ENCODE data around the gene SNCB. TPM values are rescaled to one million over a fixed set of nuclear protein-coding genes. Genes with fewer than 3 reads are reported as not detected.

SNCB gene
- total RNA-seq: not detected
- polyA plus RNA-seq: not detected
- total RNA-seq: not detected

DNA sequence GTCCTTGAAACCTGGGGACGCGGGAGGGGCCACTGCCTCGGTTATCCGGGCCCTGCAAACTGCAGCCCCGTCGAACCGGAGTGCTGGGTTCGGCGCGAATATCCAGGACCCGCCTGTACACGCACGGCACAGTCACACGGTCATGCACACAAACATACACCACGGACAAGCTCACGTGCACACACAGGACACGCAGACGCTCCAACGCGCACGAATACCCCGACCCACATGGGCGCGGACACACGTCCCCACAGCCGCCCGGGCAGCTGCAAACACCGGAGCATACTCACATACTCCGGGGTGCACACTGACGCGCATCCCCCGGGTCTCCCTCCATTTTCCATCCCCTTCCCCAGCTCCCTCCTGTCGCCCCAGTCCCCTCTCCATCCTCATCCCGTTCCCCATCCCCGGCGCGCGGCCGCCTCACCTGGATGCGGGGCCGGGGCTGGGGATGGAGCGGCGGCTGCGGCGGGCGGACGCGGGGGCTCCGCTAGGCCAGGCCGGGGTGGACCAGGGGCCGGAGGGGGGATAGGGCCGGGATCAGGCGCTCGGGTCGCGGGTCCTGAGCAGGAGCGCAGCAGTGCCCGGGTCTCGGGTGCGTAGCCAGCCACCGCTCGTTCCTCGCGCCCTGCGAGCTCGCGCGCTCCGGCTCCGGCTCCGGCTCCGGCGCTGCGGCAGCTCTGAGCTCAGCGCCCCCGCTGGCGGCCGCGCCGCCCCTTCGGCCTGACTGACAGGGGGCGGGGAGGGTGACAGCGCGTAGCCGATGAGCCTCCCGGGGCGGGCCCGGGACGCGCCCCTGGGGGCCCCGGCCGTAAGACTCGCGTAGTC, at the start of gene SNCB, which contains the start of gene EIF4E1B:
SNCB (minus strand) TSS at position 682 of the 828 bp plus-strand sequence. CDS start 880 bp downstream, outside the sequence.
EIF4E1B (plus strand) TSS at position 823 of the 828 bp plus-strand sequence. CDS start 12,113 bp downstream, outside the sequence.
- ChIA-PET POLR2A (interaction anchor here (0.6 kb wide), 1 partner anchor 1138 kb away, joined by 3 read pairs; no protein-coding TSS in a partner anchor), CTCF (no interaction called here)
- ATAC-seq: peak; percentile 83
- Mint-ChIP-seq H3K9me3 (peaks cover 0 to 5% (median 0%) of the 10 kb centered on the region in 11 donors), H3K4me1 (peaks cover 7 to 16% (median 11%) of the 10 kb centered on the region in 7 donors), H3K4me3 (peak within 1 kb of the TSS; percentile 27 to 72 (median 58)), H3K36me3 (peaks cover 0 to 7% (median 3%) of the 10 kb centered on the region in 5 donors), H3K27ac (peak within 1 kb of the TSS in 1 of 9 donors; percentile 56), H3K27me3 (peaks cover 54 to 85% (median 71%) of the 10 kb centered on the region in 5 donors)
- Histone ChIP-seq H3K27ac (ENCODE audit: low read depth, low read length) (no peak within 1 kb of the TSS), H3K4me1 (ENCODE audit: control insufficient read depth in 2 of 2, insufficient read depth in 2 of 2, low read length in 2 of 2) (peaks cover 8 to 15% of the 10 kb centered on the region in 2 donors), H3K4me3 (ENCODE audit: low read length) (peak within 1 kb of the TSS; percentile 43), H3K27me3 (ENCODE audit: control insufficient read depth in 2 of 2, insufficient read depth in 2 of 2, low read length in 2 of 2) (peaks cover 4 to 21% of the 10 kb centered on the region in 2 donors), H3K9me3 (ENCODE audit: control insufficient read depth in 2 of 3, low read length in 3 of 3) (no peaks in the 10 kb centered on the region), H3K36me3 (ENCODE audit: control insufficient read depth in 2 of 3, insufficient read depth in 3 of 3, low read length in 3 of 3) (no peaks in the 10 kb centered on the region)
- DNase-seq: peak in 5 of 9 donors; percentile 20 to 69 (median 25)
- intact Hi-C loops (cut with micrococcal nuclease): loop anchor here in 1 of 2 donors (1.0 kb wide), 1 partner anchor 17 kb away; the partner anchor contains the start of gene TSPAN17

DNA sequence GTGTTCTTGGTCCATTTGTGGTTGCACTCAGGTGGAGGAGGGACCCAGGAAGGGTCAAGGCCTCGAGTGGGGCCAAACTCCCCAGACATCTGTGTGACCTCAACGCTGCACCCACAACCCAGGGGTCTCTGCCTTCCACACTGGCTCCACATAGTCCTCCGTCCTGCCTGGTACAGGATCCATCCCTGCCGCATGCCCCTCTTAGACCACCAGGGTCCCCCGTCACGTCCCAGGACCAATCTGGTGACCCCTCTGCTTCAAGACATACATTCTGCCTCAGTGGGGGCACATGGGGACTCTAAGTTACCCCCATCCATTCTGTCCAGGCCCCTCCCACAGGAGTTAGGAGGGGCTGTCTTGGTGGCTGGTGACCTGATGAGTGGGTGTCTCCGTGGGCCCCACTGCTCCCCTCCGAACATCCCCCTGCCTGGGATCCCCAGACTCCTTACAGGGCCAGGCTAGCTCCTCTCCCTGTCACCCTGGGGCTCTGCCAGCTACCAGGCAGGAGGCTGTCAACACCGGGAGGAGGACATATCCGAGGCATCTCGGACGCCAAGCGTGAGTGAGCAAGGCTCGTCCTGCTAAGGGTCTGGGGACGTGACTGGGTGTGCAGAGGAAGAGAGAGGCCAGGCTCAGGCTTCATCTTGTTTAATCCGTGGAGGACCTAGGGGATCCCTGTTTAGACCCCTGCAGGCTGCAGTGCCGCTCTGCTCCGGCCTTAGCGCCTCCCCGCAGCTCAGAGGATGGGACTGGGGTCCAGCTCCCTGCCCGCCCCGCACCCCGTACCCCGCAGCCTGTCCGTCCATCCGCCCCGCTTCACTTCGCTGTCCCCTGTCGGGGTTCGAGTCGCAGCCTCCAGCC, 49.3 kb upstream of the SNCB start:
- no peaks in the 10 kb centered on the region for H3K4me1 ChIP-seq (ENCODE audit: control insufficient read depth in 2 of 2, insufficient read depth in 2 of 2, low read length in 2 of 2)
- peaks cover 0 to 5% (median 0%) of the 10 kb centered on the region in 7 donors for H3K4me1 Mint-ChIP-seq
- POLR2A ChIA-PET: no interaction called here
- H3K4me3 ChIP-seq (ENCODE audit: low read length): no peak overlapping the region
- H3K36me3 Mint-ChIP-seq: peaks cover 0 to 3% (median 0%) of the 10 kb centered on the region in 5 donors
- H3K9me3 ChIP-seq (ENCODE audit: control insufficient read depth in 2 of 3, low read length in 3 of 3): no peaks in the 10 kb centered on the region
- H3K36me3 ChIP-seq (ENCODE audit: control insufficient read depth in 2 of 3, insufficient read depth in 3 of 3, low read length in 3 of 3): no peaks in the 10 kb centered on the region
- H3K27ac Mint-ChIP-seq: no peak overlapping the region
- intact Hi-C loops (cut with micrococcal nuclease): no loop called here
- H3K9me3 Mint-ChIP-seq: peaks cover 0 to 10% (median 5%) of the 10 kb centered on the region in 11 donors
- H3K4me3 Mint-ChIP-seq: no peak overlapping the region
- peaks cover 0 to 3% of the 10 kb centered on the region in 2 donors for H3K27me3 ChIP-seq (ENCODE audit: control insufficient read depth in 2 of 2, insufficient read depth in 2 of 2, low read length in 2 of 2)
- DNase-seq: no peak
- no peak overlapping the region for H3K27ac ChIP-seq (ENCODE audit: low read depth, low read length)
- no peak for ATAC-seq
- CTCF ChIA-PET: no interaction called here
- peaks cover 51 to 62% (median 59%) of the 10 kb centered on the region in 5 donors for H3K27me3 Mint-ChIP-seq

DNA sequence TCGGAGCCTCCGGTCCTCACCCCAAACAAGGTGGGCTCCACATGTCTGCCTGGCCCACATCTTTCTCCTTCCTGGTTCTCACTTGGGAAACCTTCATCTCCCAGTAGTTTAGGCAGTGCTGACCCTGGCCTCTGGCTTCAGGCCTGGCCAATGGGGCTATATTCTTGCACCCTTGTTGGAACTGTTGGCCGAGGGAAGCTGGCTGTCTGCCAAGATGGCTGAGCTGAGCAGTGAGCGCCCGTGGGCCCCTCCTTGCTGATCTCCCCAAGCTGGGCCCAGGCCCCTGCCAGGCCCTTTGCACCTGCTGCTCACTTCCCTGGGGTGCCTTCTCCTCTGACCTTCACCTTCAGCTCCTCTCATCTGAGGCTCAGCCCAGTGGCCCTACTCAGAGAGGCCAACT, 48.2 kb upstream of the SNCB start:
- H3K27me3 Mint-ChIP-seq: peaks cover 45 to 63% (median 54%) of the 10 kb centered on the region in 5 donors
- H3K27ac ChIP-seq (ENCODE audit: low read depth, low read length): no peak overlapping the region
- H3K4me3 ChIP-seq (ENCODE audit: low read length): no peak overlapping the region
- H3K27me3 ChIP-seq (ENCODE audit: control insufficient read depth in 2 of 2, insufficient read depth in 2 of 2, low read length in 2 of 2): peaks cover 0 to 3% of the 10 kb centered on the region in 2 donors
- no peaks in the 10 kb centered on the region for H3K36me3 ChIP-seq (ENCODE audit: control insufficient read depth in 2 of 3, insufficient read depth in 3 of 3, low read length in 3 of 3)
- H3K4me1 Mint-ChIP-seq: peaks cover 0 to 7% (median 0%) of the 10 kb centered on the region in 7 donors
- peaks cover 0 to 4% (median 0%) of the 10 kb centered on the region in 11 donors for H3K9me3 Mint-ChIP-seq
- H3K36me3 Mint-ChIP-seq: no peaks in the 10 kb centered on the region
- H3K4me3 Mint-ChIP-seq: peak overlapping the region in 1 of 10 donors; percentile 0
- H3K4me1 ChIP-seq (ENCODE audit: control insufficient read depth in 2 of 2, insufficient read depth in 2 of 2, low read length in 2 of 2): no peaks in the 10 kb centered on the region
- ATAC-seq (no peak), DNase-seq (no peak)
- CTCF ChIA-PET: no interaction called here
- intact Hi-C loops (cut with micrococcal nuclease): no loop called here
- no peaks in the 10 kb centered on the region for H3K9me3 ChIP-seq (ENCODE audit: control insufficient read depth in 2 of 3, low read length in 3 of 3)
- POLR2A ChIA-PET: no interaction called here
- H3K27ac Mint-ChIP-seq: no peak overlapping the region

DNA sequence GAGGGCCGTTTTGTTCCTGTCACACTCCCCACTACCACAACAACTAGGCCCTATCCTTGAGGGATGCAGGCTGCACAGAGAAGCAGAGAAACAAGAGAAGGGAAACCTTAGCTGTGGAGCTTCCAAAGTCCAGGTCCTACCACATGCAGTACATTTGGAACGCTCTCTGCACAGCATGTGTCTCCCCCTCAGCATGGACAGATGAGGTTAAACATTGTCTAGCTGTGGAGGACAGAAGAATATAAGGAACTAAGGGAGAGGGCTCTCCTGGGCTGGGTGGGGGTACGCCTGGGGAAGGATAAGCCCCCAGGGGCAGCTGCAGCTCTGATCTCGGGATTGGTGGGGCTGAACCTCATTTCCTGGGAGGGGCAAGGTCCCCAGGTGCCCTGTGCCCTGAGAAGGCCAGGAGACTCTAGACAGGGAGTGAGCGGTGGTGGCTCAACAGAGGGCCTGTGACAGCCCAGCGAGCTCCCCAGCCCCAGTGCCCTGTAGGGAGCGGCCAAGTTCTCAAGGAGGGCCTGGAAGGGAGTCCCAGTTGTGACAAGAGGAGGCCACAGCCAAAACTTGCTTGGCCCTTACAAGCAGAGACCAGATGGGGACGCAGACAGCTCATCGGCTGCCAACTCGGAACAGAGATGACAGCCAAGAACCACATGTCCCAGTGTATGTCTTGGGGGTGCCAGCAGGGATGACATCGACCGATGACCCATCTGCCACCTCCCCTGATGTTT, 47.0 kb upstream of the SNCB start:
- no peaks in the 10 kb centered on the region for H3K9me3 ChIP-seq (ENCODE audit: control insufficient read depth in 2 of 3, low read length in 3 of 3)
- DNase-seq (no peak), ATAC-seq (no peak)
- Mint-ChIP-seq H3K36me3 (no peaks in the 10 kb centered on the region), H3K4me3 (no peak overlapping the region), H3K27me3 (peaks cover 35 to 55% (median 46%) of the 10 kb centered on the region in 5 donors), H3K27ac (no peak overlapping the region), H3K4me1 (peaks cover 0 to 8% (median 0%) of the 10 kb centered on the region in 7 donors), H3K9me3 (no peaks in the 10 kb centered on the region)
- no peaks in the 10 kb centered on the region for H3K36me3 ChIP-seq (ENCODE audit: control insufficient read depth in 2 of 3, insufficient read depth in 3 of 3, low read length in 3 of 3)
- no peak overlapping the region for H3K27ac ChIP-seq (ENCODE audit: low read depth, low read length)
- intact Hi-C loops (cut with micrococcal nuclease): no loop called here
- CTCF ChIA-PET: no interaction called here
- POLR2A ChIA-PET: no interaction called here
- H3K4me1 ChIP-seq (ENCODE audit: control insufficient read depth in 2 of 2, insufficient read depth in 2 of 2, low read length in 2 of 2): no peaks in the 10 kb centered on the region
- peaks cover 0 to 3% of the 10 kb centered on the region in 2 donors for H3K27me3 ChIP-seq (ENCODE audit: control insufficient read depth in 2 of 2, insufficient read depth in 2 of 2, low read length in 2 of 2)
- H3K4me3 ChIP-seq (ENCODE audit: low read length): no peak overlapping the region

DNA sequence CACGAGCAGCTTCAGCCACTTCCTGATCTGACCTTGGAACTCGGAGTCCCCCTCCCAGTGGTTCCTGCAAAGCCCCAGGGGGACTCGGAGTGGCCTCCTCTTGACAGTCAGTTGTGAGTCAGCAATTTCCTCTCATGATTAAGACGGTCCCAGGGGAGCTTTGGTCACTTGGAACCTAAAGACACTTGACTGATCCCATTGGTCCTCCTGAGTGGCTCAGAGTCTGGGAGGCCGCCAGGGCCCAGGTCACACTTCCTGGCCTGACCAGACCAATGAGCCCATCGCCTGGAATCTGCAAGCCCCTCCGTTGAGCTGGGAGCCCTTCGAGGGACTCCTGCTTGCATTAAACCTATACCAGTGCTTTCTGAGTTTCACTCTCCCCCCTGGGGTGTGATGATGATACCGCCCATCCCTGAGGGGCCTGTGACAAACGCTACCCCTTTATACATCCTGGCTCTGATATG, 46.1 kb upstream of the SNCB start:
- H3K4me1 ChIP-seq (ENCODE audit: control insufficient read depth in 2 of 2, insufficient read depth in 2 of 2, low read length in 2 of 2): no peaks in the 10 kb centered on the region
- no peaks in the 10 kb centered on the region for H3K9me3 ChIP-seq (ENCODE audit: control insufficient read depth in 2 of 3, low read length in 3 of 3)
- Mint-ChIP-seq H3K36me3 (no peaks in the 10 kb centered on the region), H3K9me3 (no peaks in the 10 kb centered on the region), H3K27me3 (peaks cover 29 to 51% (median 39%) of the 10 kb centered on the region in 5 donors), H3K27ac (no peak overlapping the region), H3K4me3 (no peak overlapping the region), H3K4me1 (peaks cover 0 to 8% (median 0%) of the 10 kb centered on the region in 7 donors)
- H3K27ac ChIP-seq (ENCODE audit: low read depth, low read length): no peak overlapping the region
- no peak for DNase-seq
- H3K36me3 ChIP-seq (ENCODE audit: control insufficient read depth in 2 of 3, insufficient read depth in 3 of 3, low read length in 3 of 3): no peaks in the 10 kb centered on the region
- ChIA-PET CTCF (no interaction called here), POLR2A (no interaction called here)
- intact Hi-C loops (cut with micrococcal nuclease): no loop called here
- no peaks in the 10 kb centered on the region for H3K27me3 ChIP-seq (ENCODE audit: control insufficient read depth in 2 of 2, insufficient read depth in 2 of 2, low read length in 2 of 2)
- ATAC-seq: no peak
- H3K4me3 ChIP-seq (ENCODE audit: low read length): no peak overlapping the region

Data from naive thymus-derived CD4-positive, alpha-beta T cell (primary cell).